ENCODE results near the gene ZNF680. TPM values are rescaled to one million over a fixed set of nuclear protein-coding genes. Genes with fewer than 3 reads are reported as not detected.
A peak's percentile ranks its signal among the peaks of the same experiment; 100 is the strongest.
"Not testable (repeated sequence)": the region's sequence is repeated elsewhere in the genome, so short reads cannot be mapped to it uniquely, and the experiment has no call there.

Gene ZNF680
- total and polyA plus RNA-seq, 2 donors: 11.1 to 16.9 TPM

DNA sequence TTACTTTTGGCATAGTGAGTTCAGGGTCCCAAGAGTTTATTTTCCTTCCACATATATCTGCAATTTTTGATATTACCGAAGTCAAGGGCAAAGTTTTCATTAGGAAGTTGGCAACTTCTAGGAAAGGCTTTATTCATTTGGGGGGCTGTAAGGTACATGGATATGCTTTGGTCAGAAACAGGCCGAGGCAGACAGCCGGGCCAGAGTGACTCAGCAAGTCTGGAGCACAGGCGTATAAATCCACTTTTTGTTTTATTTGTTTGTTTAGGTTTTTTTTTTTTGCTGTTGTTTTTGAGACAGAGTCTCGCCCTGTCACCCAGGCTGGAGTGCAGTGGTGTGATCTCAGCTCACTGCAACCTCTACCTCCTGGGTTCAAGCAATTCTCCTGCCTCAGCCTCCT is 3.7 kb downstream of the ZNF680 start:
- H3K9me3 ChIP-seq (ENCODE audit: control insufficient read depth in 2 of 2, insufficient read depth in 1 of 2, low read length in 1 of 2): peaks cover 2% of the 10 kb centered on the region in 2 donors
- no peak overlapping the region for H3K4me3 ChIP-seq (ENCODE audit: low read length in 2 of 2)
- H3K27me3 ChIP-seq (ENCODE audit: control insufficient read depth in 2 of 2, insufficient read depth in 1 of 2, low read length in 1 of 2): no peaks in the 10 kb centered on the region
- H3K4me1 ChIP-seq (ENCODE audit: control insufficient read depth in 2 of 2, insufficient read depth in 2 of 2, low read length in 2 of 2): no peaks in the 10 kb centered on the region
- DNase-seq (ENCODE audit: low read depth in 6 of 9, low spot score in 9 of 9): no peak
- H3K27ac ChIP-seq (ENCODE audit: low read depth in 1 of 2, low read length in 1 of 2): no peak overlapping the region
- WGBS: 96% methylated on average over 5 of the region's 5 CpGs
- H3K36me3 ChIP-seq (ENCODE audit: control insufficient read depth in 2 of 2, insufficient read depth in 2 of 2, low read length in 1 of 2): peaks cover 0 to 2% of the 10 kb centered on the region in 2 donors

- H3K4me1 ChIP-seq (ENCODE audit: control insufficient read depth in 2 of 2, insufficient read depth in 2 of 2, low read length in 2 of 2): no peaks in the 10 kb centered on the region
- DNase-seq (ENCODE audit: low read depth in 6 of 9, low spot score in 9 of 9): no peak
- H3K9me3 ChIP-seq (ENCODE audit: control insufficient read depth in 2 of 2, insufficient read depth in 1 of 2, low read length in 1 of 2): peaks cover 2 to 4% of the 10 kb centered on the region in 2 donors
- no peak overlapping the region for H3K4me3 ChIP-seq (ENCODE audit: low read length in 2 of 2)
- 96% methylated on average over 4 of the region's 4 CpGs for WGBS
- H3K27me3 ChIP-seq (ENCODE audit: control insufficient read depth in 2 of 2, insufficient read depth in 1 of 2, low read length in 1 of 2): no peaks in the 10 kb centered on the region
- H3K27ac ChIP-seq (ENCODE audit: low read depth in 1 of 2, low read length in 1 of 2): no peak overlapping the region
- H3K36me3 ChIP-seq (ENCODE audit: control insufficient read depth in 2 of 2, insufficient read depth in 2 of 2, low read length in 1 of 2): peaks cover 0 to 2% of the 10 kb centered on the region in 2 donors
Observed at GRCh38 chr7:64558781-64559180, 4.1 kb downstream of the ZNF680 start.

DNA sequence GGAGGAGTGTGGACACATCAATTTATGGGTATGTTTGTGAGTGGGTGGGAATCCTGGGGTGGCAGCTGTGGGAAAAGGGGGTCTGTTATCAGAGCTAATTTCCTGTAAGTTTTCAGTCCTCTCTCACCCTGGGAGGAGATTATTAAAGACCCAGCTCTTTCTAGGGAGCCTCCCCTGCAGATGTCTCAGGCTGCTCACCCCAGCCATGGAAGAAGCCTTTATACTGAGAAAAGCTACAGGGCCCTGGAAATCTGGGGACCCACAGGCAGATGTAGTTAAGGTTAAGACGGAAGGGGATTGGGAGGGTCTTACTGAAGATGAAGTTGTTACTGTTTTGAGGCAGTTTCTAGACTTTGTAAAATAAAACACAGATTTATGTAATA is 4.6 kb downstream of the ZNF680 start:
- no peak overlapping the region for H3K4me3 ChIP-seq (ENCODE audit: low read length in 2 of 2)
- H3K36me3 ChIP-seq (ENCODE audit: control insufficient read depth in 2 of 2, insufficient read depth in 2 of 2, low read length in 1 of 2): peaks cover 0 to 2% of the 10 kb centered on the region in 2 donors
- no peak for DNase-seq (ENCODE audit: low read depth in 6 of 9, low spot score in 9 of 9)
- no peaks in the 10 kb centered on the region for H3K27me3 ChIP-seq (ENCODE audit: control insufficient read depth in 2 of 2, insufficient read depth in 1 of 2, low read length in 1 of 2)
- H3K27ac ChIP-seq (ENCODE audit: low read depth in 1 of 2, low read length in 1 of 2): peak overlapping the region in 1 of 2 donors; percentile 60
- H3K4me1 ChIP-seq (ENCODE audit: control insufficient read depth in 2 of 2, insufficient read depth in 2 of 2, low read length in 2 of 2): no peaks in the 10 kb centered on the region
- peaks cover 2 to 7% of the 10 kb centered on the region in 2 donors for H3K9me3 ChIP-seq (ENCODE audit: control insufficient read depth in 2 of 2, insufficient read depth in 1 of 2, low read length in 1 of 2)
- 94% methylated on average over 1 of the region's 1 CpG for WGBS

DNA sequence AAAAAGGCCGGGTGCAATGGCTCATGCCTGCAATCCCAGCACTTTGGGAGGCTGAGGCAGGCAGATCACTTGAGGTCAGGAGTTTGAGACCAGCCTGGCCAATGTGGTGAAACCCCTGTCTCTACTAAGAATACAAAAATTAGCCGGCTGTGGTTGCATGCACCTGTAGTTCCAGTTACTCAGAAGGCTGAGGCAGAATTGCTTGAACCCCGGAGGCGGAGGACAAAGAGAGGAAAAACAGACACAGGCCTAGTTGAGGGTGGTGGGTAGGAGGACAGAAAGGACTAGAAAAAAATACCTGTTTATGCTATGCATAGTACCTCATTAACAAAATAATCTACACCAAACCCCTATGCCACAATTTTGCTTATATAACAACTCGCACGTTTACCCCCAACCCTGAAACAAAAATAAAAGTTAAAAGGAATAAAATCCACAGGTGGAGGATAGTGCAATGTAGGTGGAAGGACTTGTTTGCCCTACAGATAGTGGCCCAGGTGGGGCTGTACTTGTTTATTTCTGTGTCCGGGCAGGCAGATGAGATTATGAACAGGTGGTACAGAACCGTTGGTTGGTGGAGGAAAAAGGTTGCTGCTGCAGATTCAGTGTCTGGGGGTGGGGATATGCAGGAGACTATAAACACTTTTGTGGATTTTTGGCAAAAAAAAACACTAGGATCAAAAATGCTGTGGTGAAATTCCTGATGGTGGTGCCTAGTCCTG is 5.1 kb downstream of the ZNF680 start:
- WGBS: 91% methylated on average over 8 of the region's 8 CpGs
- Histone ChIP-seq H3K27me3 (ENCODE audit: control insufficient read depth in 2 of 2, insufficient read depth in 1 of 2, low read length in 1 of 2) (no peaks in the 10 kb centered on the region), H3K4me1 (ENCODE audit: control insufficient read depth in 2 of 2, insufficient read depth in 2 of 2, low read length in 2 of 2) (no peaks in the 10 kb centered on the region), H3K36me3 (ENCODE audit: control insufficient read depth in 2 of 2, insufficient read depth in 2 of 2, low read length in 1 of 2) (peaks cover 0 to 2% of the 10 kb centered on the region in 2 donors), H3K4me3 (ENCODE audit: low read length in 2 of 2) (no peak overlapping the region), H3K9me3 (ENCODE audit: control insufficient read depth in 2 of 2, insufficient read depth in 1 of 2, low read length in 1 of 2) (peaks cover 2 to 8% of the 10 kb centered on the region in 2 donors), H3K27ac (ENCODE audit: low read depth in 1 of 2, low read length in 1 of 2) (peak overlapping the region in 1 of 2 donors; percentile 60)
- DNase-seq (ENCODE audit: low read depth in 6 of 9, low spot score in 9 of 9): peak in 1 of 9 donors; percentile 31

DNA sequence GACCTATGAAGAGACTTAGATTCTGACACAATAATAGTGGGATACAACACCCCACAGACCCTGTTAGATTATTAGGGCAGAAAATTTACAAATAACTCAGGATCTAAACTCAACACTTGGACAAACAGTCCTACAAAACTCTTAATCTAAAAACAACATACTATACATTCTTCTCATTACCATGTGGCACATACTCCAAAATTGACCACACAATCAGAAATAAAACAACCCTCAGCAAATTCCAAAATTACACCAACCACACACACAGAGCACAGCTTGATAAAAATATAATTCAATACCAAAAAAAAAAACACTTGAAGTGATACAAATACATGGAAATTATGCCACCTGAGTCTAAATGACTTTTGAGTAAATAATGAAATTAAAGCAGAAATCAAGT is 7.8 kb downstream of the ZNF680 start:
- Histone ChIP-seq H3K4me3 (ENCODE audit: low read length in 2 of 2) (no peak overlapping the region), H3K27me3 (ENCODE audit: control insufficient read depth in 2 of 2, insufficient read depth in 1 of 2, low read length in 1 of 2) (no peaks in the 10 kb centered on the region), H3K4me1 (ENCODE audit: control insufficient read depth in 2 of 2, insufficient read depth in 2 of 2, low read length in 2 of 2) (no peaks in the 10 kb centered on the region), H3K36me3 (ENCODE audit: control insufficient read depth in 2 of 2, insufficient read depth in 2 of 2, low read length in 1 of 2) (peaks cover 0 to 5% of the 10 kb centered on the region in 2 donors), H3K9me3 (ENCODE audit: control insufficient read depth in 2 of 2, insufficient read depth in 1 of 2, low read length in 1 of 2) (peaks cover 3 to 8% of the 10 kb centered on the region in 2 donors), H3K27ac (ENCODE audit: low read depth in 1 of 2, low read length in 1 of 2) (no peak overlapping the region)
- no peak for DNase-seq (ENCODE audit: low read depth in 6 of 9, low spot score in 9 of 9)

GRCh38 chr7:64554188-64554587 is 8.7 kb downstream of the ZNF680 start:
- not testable (repeated sequence) for H3K9me3 ChIP-seq (ENCODE audit: control insufficient read depth in 2 of 2, insufficient read depth in 1 of 2, low read length in 1 of 2); H3K4me1 ChIP-seq (ENCODE audit: control insufficient read depth in 2 of 2, insufficient read depth in 2 of 2, low read length in 2 of 2); H3K27ac ChIP-seq (ENCODE audit: low read depth in 1 of 2, low read length in 1 of 2); H3K4me3 ChIP-seq (ENCODE audit: low read length in 2 of 2); H3K36me3 ChIP-seq (ENCODE audit: control insufficient read depth in 2 of 2, insufficient read depth in 2 of 2, low read length in 1 of 2); H3K27me3 ChIP-seq (ENCODE audit: control insufficient read depth in 2 of 2, insufficient read depth in 1 of 2, low read length in 1 of 2); DNase-seq (ENCODE audit: low read depth in 6 of 9, low spot score in 9 of 9)
- WGBS: 93% methylated on average over 28 of the region's 28 CpGs

DNA sequence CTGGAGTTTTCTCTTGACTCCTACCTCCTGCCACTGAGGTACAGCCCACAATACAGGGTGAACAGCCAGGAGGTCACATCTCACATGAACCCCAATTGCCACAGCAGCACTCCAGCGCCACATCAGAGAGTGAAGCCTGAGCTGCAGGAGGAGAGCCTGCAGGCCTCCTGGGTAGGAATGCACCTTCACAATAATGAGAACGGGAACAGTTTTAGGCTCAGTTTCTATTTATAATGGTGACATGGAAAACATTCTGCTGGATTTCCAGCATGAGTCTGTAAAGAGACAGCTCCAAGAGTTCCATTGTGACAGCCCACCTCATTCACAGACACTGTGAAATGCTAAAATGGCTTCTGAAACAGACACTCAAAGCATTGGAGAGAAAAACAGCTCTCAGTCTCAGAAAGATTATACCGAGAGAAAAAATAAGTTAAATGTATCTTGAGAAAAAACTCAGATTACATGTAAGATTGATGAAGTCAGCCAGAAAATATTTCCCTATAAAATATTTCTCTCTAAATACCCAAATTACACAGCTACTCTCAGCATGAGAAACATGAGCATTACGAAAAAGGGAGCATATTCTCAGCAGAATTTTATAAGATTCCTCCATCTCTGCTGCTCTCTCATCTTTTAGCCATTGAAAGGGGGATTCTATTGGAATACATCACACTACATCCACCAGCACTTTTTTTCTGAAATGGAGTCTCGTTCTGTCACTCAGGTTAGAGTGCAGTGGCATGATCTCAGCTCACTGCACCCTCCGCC is 11.3 kb downstream of the ZNF680 start:
- Histone ChIP-seq H3K27ac (ENCODE audit: low read depth in 1 of 2, low read length in 1 of 2) (no peak overlapping the region), H3K4me3 (ENCODE audit: low read length in 2 of 2) (no peak overlapping the region), H3K9me3 (ENCODE audit: control insufficient read depth in 2 of 2, insufficient read depth in 1 of 2, low read length in 1 of 2) (peaks cover 3 to 8% of the 10 kb centered on the region in 2 donors), H3K36me3 (ENCODE audit: control insufficient read depth in 2 of 2, insufficient read depth in 2 of 2, low read length in 1 of 2) (peaks cover 4 to 13% of the 10 kb centered on the region in 2 donors), H3K27me3 (ENCODE audit: control insufficient read depth in 2 of 2, insufficient read depth in 1 of 2, low read length in 1 of 2) (no peaks in the 10 kb centered on the region), H3K4me1 (ENCODE audit: control insufficient read depth in 2 of 2, insufficient read depth in 2 of 2, low read length in 2 of 2) (no peaks in the 10 kb centered on the region)
- no peak for DNase-seq (ENCODE audit: low read depth in 6 of 9, low spot score in 9 of 9)
- whole genome bisulfite sequencing: 81% methylated on average over 6 of the region's 6 CpGs

DNA sequence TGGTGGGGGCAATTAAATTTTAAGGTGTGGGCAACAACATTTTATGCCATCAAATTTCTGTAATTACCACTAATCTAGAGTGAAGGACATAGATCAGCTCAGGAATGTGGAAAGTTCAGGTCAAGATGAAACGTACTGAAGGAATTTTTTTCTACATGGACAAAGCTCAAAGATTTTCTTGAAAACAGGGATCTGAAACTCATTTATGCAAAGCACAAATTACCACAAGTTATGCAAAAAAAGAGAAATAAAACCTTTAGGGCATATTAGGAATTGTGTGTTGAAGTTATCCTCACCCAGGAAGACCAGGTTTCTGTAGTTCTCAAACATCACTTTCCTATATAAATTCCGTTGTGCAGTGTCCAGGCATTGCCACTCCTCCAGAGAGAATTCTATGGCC is 18.9 kb downstream of the ZNF680 start:
- peaks cover 0 to 4% of the 10 kb centered on the region in 2 donors for H3K9me3 ChIP-seq (ENCODE audit: control insufficient read depth in 2 of 2, insufficient read depth in 1 of 2, low read length in 1 of 2)
- WGBS: 93% methylated on average over 2 of the region's 2 CpGs
- no peaks in the 10 kb centered on the region for H3K4me1 ChIP-seq (ENCODE audit: control insufficient read depth in 2 of 2, insufficient read depth in 2 of 2, low read length in 2 of 2)
- H3K36me3 ChIP-seq (ENCODE audit: control insufficient read depth in 2 of 2, insufficient read depth in 2 of 2, low read length in 1 of 2): peaks cover 3 to 20% of the 10 kb centered on the region in 2 donors
- no peak overlapping the region for H3K27ac ChIP-seq (ENCODE audit: low read depth in 1 of 2, low read length in 1 of 2)
- no peaks in the 10 kb centered on the region for H3K27me3 ChIP-seq (ENCODE audit: control insufficient read depth in 2 of 2, insufficient read depth in 1 of 2, low read length in 1 of 2)
- no peak overlapping the region for H3K4me3 ChIP-seq (ENCODE audit: low read length in 2 of 2)
- no peak for DNase-seq (ENCODE audit: low read depth in 6 of 9, low spot score in 9 of 9)

All from thymus (tissue), 11 donors.